KMS-11 (cell line): ENCODE results near the gene ZSCAN10.

Experiments
- H2AFZ ChIP-seq: fragments of 200-600 bp; sonication (generic); 2 replicates; pipeline ENCODE4 v1.6.1; 2016; ENCODE audit warnings: antibody characterized with exemption, mixed run types, low read depth
- H3K27ac ChIP-seq: fragments of 200-600 bp; sonication (generic); 2 replicates; pipeline ENCODE4 v1.6.1; 2016; ENCODE audit warnings: mild to moderate bottlenecking, mixed run types
- H3K27me3 ChIP-seq: fragments of 200-600 bp; sonication (generic); 2 replicates; pipeline ENCODE4 v1.6.1; 2017; ENCODE audit warnings: mild to moderate bottlenecking, low read depth, mixed run types, moderate library complexity; ENCODE audit not compliant: insufficient read depth
- H3K36me3 ChIP-seq: fragments of 200-600 bp; sonication (generic); 2 replicates; pipeline ENCODE4 v1.6.1; 2017; ENCODE audit warnings: mild to moderate bottlenecking, mixed run types; ENCODE audit not compliant: insufficient read depth
- H3K4me1 ChIP-seq: fragments of 200-600 bp; sonication (generic); 2 replicates; pipeline ENCODE4 v1.6.1; 2016; ENCODE audit warnings: mild to moderate bottlenecking, low read depth, mixed run types; ENCODE audit not compliant: poor library complexity, severe bottlenecking
- H3K4me2 ChIP-seq: fragments of 200-600 bp; sonication (generic); 2 replicates; pipeline ENCODE4 v1.7.0; 2016; ENCODE audit warnings: mild to moderate bottlenecking, mixed run types
- H3K4me3 ChIP-seq: fragments of 200-600 bp; sonication (generic); IDR thresholded peaks from 2 replicates; pipeline ENCODE4 v1.6.1; 2017; ENCODE audit warnings: low read depth, low read length, mixed read lengths; ENCODE audit not compliant: insufficient read depth
- H3K79me2 ChIP-seq: fragments of 200-600 bp; sonication (generic); 2 replicates; pipeline ENCODE4 v1.6.1; 2016; ENCODE audit warnings: low read depth, mixed run types; ENCODE audit not compliant: insufficient read depth
- H3K9ac ChIP-seq: fragments of 200-600 bp; sonication (generic); 2 replicates; pipeline ENCODE4 v1.6.1; 2016; ENCODE audit warnings: mild to moderate bottlenecking, mixed run types
- H4K20me1 ChIP-seq: fragments of 200-600 bp; sonication (generic); 2 replicates; pipeline ENCODE4 v1.6.1; 2016; ENCODE audit warnings: mild to moderate bottlenecking, mixed run types; ENCODE audit not compliant: insufficient read depth
- CTCF ChIP-seq: fragments of 200-600 bp; sonication (generic); conservative IDR thresholded peaks from 2 replicates; pipeline ENCODE4 v1.6.1; 2017; ENCODE audit warnings: low read depth, mild to moderate bottlenecking, antibody characterized with exemption, low read length, moderate library complexity, mixed read lengths

ZSCAN10 gene

GRCh38 chr16:3113765-3114479 is 14.8 kb upstream of the ZSCAN10 start:
- Histone ChIP-seq H3K27ac (no peak overlapping the region), H4K20me1 (no peaks in the 10 kb centered on the region), H3K4me3 (no peak overlapping the region), H3K9ac (no peak overlapping the region), H3K36me3 (no peaks in the 10 kb centered on the region), H3K4me2 (no peak overlapping the region), H3K27me3 (peaks cover 83% of the 10 kb centered on the region), H3K79me2 (no peaks in the 10 kb centered on the region), H2AFZ (no peak overlapping the region), H3K4me1 (no peaks in the 10 kb centered on the region)
- TF ChIP-seq CTCF, result no peak

- no peak overlapping the region for H3K9ac ChIP-seq
- H3K4me3 ChIP-seq, result no peak overlapping the region
Measured at GRCh38 chr16:3112881-3113574, 13.9 kb upstream of the ZSCAN10 start.

DNA sequence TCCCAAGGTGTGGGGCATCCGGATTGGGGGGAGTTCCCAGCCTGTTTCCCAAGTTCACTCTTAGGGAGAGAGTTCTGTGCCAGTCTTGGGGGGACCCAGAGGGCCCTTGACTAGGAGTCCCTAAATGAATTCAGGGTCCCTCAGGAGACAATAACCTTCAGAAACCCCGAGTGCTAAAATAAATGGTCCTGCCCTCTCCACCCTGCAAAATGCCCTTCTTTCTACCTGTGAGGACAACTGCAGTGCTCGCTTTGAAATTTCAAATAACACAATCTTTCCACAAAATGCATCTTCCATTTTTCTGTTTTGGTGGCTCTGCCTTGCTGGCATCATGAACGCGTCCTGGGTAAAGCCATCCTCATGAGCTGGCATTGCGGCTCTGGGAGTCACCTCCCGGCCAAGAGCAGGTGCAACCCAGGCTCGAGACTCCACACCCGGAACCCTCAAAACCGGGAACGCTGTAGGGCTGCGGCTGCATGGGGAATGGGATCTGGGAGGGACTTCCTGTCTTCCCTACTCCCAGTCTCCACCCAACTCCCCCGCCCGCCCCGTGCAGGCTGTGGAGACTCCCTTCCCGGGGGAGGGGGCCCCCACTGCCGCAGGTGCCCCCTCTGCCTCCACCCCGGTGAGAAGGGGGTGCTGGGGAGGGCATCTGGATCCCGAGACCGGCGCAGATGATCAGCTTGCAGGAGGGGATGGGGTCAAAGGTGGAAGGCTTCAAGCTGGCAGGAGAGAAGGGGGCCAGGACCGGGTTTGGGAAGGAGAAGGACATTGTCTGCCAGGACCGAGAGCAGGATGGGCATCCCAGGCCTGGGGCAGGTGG is 13.2 kb upstream of the ZSCAN10 start, which contains the start of gene ZNF205:
Gene ZNF205 (plus strand): TSS at position 529 of the 823 bp plus-strand sequence. CDS start 845 bp downstream, outside the sequence.
- Histone ChIP-seq H3K79me2 (no peaks in the 10 kb centered on the region), H3K36me3 (no peaks in the 10 kb centered on the region), H3K27ac (no peak within 1 kb of the TSS), H3K9ac (no peak within 1 kb of the TSS), H4K20me1 (no peaks in the 10 kb centered on the region), H3K4me2 (no peak within 1 kb of the TSS), H3K4me1 (peaks cover 2% of the 10 kb centered on the region), H3K4me3 (no peak within 1 kb of the TSS), H2AFZ (no peak within 1 kb of the TSS), H3K27me3 (peaks cover 85% of the 10 kb centered on the region)
- TF ChIP-seq CTCF, result no peak

More at GRCh38 chr16:3112881-3113574, 13.9 kb upstream of the ZSCAN10 start:
- TF ChIP-seq CTCF, result no peak
- Histone ChIP-seq H3K4me1 (no peaks in the 10 kb centered on the region), H3K4me2 (no peak overlapping the region), H2AFZ (no peak overlapping the region), H3K27me3 (peaks cover 89% of the 10 kb centered on the region), H3K27ac (no peak overlapping the region), H4K20me1 (no peaks in the 10 kb centered on the region), H3K36me3 (no peaks in the 10 kb centered on the region), H3K79me2 (no peaks in the 10 kb centered on the region)

- H3K4me1 ChIP-seq, result peaks cover 8% of the 10 kb centered on the region
- peak overlapping the region; percentile 84 for H2AFZ ChIP-seq
- no peaks in the 10 kb centered on the region for H4K20me1 ChIP-seq
- H3K4me2 ChIP-seq, result peak overlapping the region; percentile 99
- H3K36me3 ChIP-seq, result no peaks in the 10 kb centered on the region
- no peak overlapping the region for H3K4me3 ChIP-seq
- no peak for TF ChIP-seq CTCF
- H3K27me3 ChIP-seq, result peaks cover 31% of the 10 kb centered on the region; the same call in 1 of the 2 replicates
- H3K79me2 ChIP-seq, result no peaks in the 10 kb centered on the region
- H3K27ac ChIP-seq, result peak overlapping the region; percentile 45
- peak overlapping the region; percentile 76 for H3K9ac ChIP-seq
Measured at GRCh38 chr16:3106205-3106928, 7.3 kb upstream of the ZSCAN10 start.
